Stimulated activated CD8-positive, alpha-beta memory T cell treated with anti-CD3 and anti-CD28 coated beads, Interleukin-7, amount 100 ng/mL, for 24 hours (primary cell): Measurements from ENCODE around the gene IL17F.
A peak's percentile ranks its signal among the peaks of the same experiment; 100 is the strongest.
"Not testable (repeated sequence)": the region's sequence is repeated elsewhere in the genome, so short reads cannot be mapped to it uniquely, and the experiment has no call there.

Experiments
- DNase-seq: peaks from one replicate; pipeline ENCODE4 v3.0.0-alpha.2; 2020; ENCODE audit warnings: low read depth

Gene IL17F

DNA sequence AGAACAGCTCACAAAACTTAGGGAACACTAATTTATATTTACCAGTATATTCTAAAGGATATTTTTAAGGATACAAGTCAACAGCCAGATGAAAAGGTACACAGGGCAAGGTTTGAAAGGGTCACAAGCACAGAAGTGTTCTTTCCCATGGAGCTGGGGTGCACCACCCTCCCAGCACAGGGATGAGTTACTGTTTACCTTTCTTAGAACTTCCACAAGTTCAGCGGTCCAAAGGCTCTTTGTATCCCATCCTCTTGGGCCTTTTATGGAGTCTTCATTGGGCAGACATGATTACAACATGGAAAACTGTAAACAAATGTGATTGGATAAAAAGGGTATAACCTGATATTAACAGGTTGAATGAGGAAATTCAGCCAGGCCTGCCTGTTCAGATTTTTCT, 1.1 kb upstream of the IL17F start:
- DNase-seq, result no peak

DNA sequence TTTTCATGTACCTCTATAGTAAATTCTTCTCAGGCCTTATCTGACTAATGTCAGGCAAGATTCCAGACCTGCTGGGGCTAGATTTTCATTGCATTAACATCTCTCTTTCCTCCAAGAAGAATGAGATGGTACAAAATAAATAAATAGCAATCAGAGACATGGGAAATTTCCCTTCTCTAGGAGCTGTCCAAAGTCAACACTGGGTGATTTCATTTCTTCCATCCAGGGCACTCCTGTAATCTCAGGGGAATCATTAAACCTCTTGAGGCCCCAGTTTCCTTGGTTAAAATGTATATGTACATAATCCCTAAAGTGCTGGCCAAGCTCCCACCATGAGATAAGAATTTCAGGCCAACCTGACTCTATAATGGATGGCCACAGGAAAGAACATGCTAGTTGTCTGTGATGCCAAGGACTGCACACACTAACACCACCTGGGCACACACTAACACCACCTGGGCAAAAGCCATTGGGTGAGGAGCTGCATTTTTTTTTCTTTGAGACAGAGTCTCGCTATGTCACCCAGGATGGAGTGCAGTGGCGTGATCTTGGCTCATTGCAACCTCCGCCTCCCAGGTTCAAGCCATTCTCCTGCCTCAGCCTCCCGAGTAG, 912 bp downstream of the IL17F start:
- no peak for DNase-seq

DNA sequence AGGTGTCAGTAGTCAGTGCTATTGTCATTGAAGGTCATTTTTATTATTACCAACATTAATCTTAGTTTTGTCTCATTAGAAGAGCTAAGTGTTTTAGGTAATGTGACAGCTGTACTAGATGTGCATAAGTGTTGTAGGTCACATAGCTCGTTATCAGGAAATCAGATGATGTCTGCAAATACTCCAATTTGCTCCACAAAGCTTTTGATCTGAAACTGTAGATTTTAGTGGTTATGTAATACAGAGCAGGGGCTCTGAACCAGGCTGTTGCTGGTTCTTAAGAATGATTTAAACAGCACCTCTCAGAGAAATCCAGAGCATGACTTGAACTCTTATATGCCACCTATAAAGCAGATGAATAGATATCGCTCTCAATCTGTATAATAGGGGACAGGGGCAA, 2.5 kb downstream of the IL17F start:
- DNase-seq, result no peak

DNA sequence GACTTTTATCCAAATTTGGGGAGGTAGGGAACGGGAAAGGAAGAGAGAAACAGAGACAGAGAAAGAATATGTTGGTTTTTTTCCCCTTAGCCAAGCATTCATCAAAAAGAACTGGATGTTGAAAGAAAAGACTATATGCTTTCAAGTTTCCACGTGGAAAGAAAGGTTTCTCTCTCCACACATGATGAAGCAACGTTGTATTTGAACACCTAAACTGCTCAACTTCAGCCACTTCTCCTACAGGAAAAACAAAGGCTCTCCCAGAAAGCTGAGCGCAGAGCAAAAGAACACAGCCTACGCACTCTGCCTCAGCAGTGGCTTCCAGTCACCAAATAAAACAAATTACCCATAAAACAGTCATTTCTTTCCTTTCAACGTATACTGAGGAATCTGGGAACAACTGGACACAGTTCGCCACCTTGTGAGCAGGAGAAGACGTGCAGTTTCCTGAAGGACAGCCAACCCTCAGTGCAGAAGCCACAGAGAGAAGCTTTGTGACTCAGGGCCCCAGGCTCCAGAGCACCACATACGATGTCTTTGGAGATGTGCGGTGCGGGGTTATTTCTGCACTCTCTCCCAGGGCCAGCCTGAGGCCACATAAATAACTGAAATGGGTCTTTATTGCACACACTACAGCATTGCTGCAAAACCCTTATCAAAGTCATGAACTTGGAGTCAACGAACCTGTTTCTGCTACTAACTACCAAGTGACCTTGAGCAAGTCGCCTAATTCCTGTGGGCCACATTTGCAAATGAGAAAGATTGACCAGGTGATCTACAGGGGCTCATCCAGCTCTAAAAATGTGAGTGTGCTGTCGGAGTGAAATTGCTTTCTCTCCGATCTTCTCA, 10.1 kb downstream of the IL17F start:
- DNase-seq, result no peak

DNA sequence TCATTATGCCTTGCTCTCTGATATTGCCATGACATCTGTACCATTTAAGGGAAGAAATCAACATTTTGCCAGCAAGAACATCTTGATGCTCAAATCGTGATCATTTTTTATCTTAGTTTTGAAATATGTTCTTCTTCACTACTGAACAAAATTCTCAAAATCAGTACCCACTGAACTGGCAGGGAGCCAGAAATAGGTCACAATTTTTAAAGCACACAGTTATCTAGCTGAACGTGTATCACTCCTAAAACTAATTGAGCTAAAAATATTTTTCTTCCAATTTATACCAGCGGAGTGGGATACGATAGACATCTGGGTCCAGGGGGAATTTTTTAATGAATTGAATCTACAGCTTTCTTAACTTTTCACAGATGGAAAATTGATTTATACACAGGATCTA, 11.3 kb downstream of the IL17F start:
- DNase-seq, result no peak

DNA sequence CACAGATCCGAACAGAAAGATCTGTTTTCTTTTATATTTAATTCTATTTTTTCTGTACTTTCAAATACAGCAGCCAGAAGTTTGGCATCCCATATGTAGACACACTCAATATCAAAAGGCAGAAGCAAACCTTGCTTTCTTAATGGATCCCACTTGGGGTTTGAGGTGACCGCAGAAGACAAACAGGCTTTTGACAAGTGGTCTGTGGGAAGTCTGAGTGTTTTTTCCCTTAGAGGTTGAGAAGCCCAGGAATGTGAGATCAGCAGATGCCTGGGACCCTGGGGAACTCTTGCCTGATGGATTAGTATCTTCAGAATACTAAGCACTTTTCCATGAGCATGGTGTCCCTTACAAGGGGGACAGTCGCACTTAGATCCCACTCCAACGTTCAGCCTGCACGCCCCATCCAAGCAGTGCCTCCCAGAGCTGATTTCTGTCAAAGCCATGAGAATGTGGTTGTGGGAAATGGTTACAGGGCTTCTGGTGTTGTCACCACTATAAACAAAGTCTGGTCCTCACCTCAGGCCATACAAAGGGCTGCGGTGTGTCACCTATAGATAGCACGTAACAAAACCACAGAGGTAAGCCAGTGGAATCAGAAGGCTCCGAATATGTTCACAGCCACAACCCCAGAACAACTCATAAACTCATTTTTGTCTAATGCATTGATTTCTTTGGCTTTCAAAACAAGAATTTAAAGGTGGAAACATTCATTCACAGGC, 12.7 kb downstream of the IL17F start:
- DNase-seq, result no peak

DNA sequence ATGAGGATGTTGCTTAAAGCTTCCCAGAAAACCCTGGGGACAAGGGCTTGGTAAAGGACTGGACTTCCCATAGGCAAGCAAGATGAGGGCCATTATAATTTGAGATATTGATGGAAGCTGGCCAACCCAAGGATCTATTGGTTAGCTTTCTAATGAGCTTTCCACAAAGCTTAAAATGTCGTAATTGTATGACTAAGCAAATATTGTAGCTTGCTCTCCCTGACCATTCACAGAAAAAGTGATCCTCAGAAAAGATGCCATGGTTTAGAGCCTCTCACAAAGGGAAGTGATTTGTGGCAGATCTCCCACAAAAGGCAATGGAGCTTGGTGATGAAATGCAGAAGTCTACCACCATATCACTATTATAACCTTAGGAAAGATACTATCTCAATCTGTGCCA, 13.6 kb downstream of the IL17F start:
- no peak for DNase-seq

DNA sequence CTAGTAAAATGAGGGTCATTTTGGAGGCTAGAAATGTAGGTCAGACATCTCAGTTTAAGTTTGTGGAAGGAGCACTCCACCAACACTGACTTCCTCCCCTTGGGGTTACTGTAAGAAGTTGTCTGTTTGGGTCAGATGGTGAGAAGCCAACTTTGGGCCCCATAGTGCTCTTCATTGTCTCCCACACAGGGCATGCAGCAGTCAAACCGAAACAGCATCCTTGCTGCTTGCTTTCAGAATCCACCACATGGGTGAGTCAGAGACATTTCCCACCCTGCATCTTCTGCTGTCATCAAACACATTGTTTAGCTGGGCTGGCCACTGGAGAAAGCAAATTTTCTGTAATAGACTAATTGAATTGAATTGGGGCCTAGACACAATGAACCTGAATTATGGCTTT, 16.8 kb downstream of the IL17F start:
- peak; percentile 13 for DNase-seq

DNA sequence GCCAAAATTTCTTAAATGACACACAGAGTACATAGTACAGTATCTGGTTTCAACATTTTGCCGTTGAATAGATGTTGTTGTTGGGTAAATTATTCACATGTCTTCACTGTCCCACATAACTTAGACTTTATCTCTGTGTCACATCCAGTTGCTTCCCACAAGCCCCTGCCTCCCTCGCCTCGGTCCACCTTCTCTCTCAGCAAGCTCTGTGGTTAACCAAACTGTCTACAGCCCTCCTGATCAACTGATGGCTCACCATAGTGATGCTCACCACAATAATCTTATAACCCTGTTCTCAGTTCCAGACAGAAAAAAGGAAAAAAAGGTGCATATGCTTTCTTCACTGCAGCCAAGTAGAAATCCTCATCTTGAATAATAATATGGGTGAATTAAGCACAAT, 23.0 kb downstream of the IL17F start:
- peak; percentile 17 for DNase-seq

DNA sequence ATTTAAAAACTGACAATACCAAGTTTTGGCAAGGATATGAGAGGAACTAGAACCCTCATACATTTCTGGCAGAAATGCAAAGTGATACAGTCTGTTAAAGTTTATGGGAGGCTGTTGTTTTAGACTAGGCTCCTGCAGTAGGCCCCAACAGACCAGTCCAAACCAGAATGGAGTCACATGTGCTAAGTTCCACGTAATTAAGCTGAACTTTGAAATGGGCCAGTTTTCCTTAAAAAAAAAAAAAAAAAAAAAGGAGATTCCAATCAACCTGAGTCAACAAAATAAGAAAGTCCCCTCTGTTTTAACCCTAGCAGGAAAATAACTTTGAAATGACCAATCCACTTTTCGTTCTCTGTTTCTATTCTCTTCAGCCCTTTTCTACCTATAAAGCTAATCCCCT, 26.5 kb downstream of the IL17F start:
- DNase-seq, result no peak

DNA sequence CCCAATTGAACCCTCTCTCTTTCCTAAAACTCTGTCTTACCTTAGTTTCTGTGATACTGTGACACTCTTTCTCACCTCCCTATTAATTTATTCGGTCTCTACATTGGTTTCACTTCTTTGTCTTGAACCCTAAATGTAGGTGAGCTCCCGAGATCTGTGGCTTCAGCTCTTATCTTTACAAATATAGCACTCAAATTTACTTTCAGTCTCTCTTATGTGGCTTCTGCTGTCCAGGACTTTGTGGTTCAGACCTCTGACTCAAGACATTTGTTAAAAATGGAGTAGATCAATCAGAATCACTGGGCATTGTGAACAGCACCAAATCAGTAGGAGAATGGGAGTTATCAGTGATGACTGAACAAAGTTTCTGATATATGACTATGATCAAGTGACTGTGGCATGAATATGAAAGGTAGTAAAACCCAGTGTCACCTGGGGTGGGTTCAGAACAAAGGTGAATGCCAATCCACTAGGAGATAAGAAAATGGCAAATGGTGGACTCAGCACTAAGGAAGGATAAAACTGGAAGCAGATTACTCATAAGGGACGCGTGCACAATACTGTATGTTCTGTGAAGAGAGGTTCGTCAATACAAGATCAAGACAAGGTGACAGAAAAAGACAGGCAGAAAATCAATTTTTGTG, 27.2 kb downstream of the IL17F start:
- DNase-seq, result no peak

DNA sequence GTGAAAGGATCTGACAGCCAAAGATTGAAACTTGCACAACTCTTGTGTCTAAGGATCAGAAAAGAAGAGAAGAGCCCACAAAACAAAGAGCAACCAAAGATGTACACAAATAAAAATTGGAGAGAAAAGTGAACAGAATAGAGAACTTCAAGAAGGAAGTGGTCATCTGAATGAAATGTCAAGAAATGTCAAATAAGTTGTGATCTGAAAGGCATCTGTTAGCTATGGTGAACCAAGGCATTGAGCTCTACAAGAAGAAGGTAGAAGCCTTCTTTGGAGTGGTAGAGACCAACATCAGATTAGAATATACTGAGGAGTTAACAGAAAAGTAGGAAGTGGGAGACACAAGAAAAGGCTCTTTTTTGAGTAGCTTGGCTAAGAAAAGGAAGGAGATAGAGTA, 28.5 kb downstream of the IL17F start:
- DNase-seq, result no peak

DNA sequence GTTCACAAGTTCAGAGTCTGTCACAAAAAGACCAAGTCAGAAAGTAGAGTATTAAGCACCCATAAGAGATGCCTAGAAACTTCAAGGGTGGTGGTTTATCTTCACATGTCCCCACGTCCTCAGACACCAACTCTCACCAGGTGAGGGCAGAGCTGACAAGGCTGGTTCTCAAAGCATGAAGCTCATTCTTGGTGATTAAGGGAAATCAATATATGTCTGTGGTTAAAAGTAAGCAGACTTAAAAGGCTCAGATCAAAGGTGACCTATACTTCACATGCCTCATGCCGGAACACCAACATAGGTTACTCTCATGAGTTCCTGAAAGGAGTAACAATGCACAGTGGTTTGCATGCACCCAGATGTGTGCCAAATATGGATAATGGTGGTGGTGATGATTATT, 31.2 kb downstream of the IL17F start:
- no peak for DNase-seq

DNA sequence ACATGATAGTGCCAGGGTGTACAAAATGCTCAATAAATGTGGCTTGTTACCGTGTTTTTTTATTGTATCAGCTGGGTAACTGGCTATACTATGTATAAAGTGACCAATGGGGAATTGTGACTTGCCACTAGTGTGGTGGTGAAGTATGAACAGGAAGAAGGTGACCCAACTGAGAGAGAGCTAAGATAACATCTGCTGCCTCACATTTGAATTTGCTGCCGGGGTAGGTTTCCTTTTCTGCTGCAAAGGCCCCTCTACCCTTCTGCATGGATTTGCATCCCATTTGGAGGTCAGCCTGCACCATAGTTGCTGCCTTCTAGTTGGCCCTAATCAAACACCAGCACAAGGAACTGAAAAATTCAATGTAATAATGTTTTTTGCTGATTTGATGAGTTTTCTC, 34.1 kb downstream of the IL17F start:
- no peak for DNase-seq

DNA sequence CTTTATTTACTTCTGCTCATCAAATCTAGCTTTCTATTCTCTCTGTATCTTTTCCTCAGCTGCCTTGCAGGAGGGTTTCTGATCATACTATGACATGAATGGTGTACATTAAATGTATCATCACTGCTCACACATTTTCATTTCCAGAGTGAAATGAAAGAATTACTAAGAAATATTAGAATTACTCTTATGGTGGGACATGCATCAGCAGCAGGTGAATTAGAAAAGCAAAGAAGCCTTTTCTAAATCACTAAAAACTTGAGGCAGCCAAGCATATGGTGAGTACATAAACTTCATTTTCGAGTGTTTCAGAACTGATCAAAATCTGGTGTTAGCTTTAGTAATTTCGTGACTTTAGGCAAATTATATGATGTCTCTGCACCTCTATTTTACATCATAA, 34.5 kb downstream of the IL17F start:
- no peak for DNase-seq

DNA sequence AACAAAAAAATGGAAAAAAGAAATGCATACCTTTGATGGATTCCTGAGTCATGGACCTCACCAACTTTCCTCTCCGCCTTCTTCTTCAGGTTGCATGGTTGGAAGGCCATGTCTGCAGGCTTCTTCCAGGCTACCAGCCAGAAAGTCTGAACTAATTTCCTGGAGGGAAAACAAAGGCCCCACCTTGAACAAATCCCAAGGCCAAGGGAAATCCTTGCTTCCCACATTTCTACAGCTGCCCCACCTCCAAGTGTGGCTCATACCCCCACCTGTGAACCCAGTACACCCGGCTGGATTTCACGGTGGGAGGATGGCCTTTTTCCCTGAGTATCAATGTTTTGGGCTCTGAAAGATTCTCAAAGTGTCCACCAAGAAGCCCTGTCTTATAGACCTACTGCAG, 35.7 kb downstream of the IL17F start:
- no peak for DNase-seq

DNA sequence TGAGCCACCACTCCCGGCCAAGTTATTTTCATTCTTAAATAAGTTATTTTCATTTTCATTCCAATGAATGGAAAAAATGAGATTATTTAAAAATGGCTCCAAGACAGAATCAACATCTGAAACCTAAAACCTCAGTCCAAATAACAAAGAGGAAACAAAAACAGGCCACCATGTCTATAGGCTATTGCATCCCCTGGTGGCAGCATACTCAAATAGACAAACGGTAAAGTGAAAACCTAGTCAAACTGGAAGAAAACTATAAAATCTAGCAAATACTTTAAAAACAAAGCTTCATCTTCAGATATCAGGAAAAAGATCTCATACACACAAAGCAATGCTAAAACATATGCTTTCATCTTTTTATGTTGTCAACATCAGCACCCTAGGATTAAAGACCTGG, 37.2 kb downstream of the IL17F start:
- no peak for DNase-seq

DNA sequence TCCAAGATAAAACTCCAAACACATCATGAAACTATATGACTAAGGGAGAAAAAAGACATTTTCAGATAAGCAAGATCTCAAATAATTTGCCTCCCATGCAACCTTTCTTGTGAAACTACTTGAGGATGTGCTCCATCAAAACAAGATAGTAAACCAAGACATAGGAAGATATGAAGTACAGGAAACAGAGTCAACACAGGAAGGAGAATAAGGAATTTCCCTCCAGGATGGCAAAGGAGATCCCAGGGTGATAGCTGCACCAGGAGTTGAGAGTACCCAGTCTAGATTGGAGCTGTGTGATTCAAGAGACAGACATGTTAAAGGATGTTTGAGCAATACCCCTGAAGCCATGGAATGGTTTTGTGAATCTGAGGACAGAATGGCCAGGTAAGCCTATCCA, 42.8 kb downstream of the IL17F start:
- no peak for DNase-seq

DNA sequence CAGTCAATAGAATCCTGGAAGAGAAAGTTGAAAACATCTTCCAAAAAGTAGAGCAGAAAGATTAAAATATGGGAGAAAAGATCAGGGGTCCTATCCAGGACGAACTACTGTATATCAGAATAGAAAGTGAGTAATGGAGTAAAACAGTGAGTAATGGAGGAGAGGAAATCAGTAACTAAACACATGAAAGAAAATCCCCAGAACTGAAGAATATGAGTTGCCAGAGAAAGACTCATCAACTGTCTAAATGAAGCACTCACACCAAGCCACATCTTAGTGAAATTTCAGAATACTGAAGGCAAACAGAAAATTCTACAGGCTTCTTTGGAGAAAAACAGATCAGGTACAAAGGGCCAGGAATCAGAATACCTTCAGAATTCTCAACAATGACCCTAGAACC, 43.3 kb downstream of the IL17F start:
- DNase-seq, result no peak

DNA sequence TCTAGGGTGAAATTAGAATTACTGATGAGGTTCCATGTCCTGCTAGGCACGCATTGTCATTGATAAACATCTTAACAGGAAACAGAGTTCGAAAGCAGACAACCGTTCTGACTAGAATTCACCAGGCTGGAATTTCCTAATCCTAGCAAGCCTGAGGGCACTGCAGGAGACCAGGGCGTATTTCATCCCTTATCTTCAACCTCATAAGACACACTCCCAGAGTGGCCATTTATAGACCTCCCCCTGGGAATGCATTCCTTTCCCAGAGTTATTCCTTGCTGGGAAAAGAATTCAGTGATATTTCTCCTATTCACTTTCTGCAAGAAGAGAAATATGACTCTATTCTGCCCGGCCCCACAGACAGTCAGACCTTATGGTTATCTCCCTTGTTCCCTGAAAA, 44.2 kb downstream of the IL17F start:
- DNase-seq, result not testable (repeated sequence)

DNA sequence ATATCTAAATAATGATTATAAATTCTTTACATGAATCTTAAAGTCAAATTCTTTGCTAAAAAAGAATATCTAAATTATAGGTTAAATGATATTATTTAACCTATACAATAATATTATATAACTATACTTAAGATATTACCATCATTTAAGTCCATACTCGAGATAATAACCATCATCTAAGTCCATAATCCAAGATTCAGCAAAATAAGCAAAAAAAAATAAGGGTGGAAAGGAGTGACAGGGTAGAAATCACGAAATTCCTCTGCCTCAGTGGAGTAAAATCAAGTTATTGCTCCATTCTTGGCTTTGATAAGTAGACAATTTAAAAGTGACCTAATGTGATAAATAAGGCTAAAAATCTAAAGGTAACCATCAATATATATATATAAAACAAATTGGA, 48.4 kb downstream of the IL17F start:
- DNase-seq, result no peak

DNA sequence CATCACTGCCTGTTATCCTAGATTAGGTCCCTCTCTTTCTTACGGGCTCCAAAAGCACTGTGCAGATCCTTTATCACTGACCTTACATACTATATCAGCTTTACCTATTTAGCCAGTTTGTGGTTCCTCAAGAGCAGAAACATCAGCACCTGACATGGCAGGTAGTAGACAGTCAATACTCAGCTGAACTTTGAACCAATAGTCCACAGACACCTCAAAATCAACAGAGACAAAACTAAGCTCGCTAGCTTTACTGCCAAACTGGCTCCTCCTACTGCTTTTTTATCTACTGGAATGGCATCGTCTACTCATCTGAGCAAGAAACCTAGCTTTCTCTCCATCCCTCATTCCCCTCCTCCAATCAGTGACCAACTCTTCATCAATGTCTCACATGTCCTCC, 52.5 kb downstream of the IL17F start:
- DNase-seq, result no peak

DNA sequence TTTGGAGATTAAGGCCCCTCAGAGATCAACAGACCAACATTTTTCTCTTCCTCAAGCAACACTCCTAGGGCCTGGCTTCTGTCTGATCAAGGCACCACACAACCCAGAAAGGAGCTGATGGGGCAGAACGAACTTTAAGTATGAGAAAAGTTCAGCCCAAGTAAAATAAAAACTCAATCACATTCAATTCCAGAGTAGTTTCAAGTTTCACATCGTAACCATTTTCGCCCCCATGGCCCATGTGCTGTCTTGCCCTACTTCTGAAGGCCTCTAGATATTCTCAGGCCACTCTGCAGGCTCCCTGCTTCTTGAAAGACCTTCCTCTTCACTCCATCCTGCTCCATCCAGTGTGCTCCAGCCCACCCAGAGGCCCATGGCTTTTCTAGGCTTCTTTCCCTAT, 53.9 kb downstream of the IL17F start:
- no peak for DNase-seq
